Measurements from ENCODE around the gene TSPAN2. TPM values are rescaled to one million over a fixed set of nuclear protein-coding genes. Genes with fewer than 3 reads are reported as not detected.
"Not testable (repeated sequence)": the region's sequence is repeated elsewhere in the genome, so short reads cannot be mapped to it uniquely, and the experiment has no call there.

The TSPAN2 gene
- total RNA-seq, 1 experiment from 2014 or later, result not detected

DNA sequence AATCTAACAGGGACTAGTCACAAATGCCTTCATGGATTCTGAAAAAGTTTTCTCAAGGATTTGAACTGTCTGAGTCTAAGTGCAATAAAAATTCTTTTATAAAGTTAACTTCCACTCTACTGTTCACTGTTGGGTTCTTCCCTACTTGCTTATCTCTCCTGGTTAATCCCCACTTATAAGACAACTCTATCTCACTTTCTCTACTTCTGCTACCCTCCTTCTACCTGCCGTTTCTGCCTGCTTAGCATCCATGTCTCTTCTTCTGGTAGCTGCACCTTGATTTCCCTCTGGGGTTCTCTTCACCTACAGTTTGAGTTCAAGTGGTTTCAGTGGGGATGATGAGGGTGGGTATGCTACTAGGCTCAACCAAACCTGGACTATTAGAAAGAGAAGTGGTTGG, 53.7 kb downstream of the TSPAN2 start:
- Histone ChIP-seq H3K36me3 (ENCODE audit: insufficient read depth, low read length) (no peaks in the 10 kb centered on the region), H3K27me3 (ENCODE audit: low read length) (0 out of 2 replicates have a peak, but pooled peaks cover 4% of the 10 kb centered on the region), H3K9me3 (ENCODE audit: low read length) (no peaks in the 10 kb centered on the region), H4K20me1 (ENCODE audit: insufficient read depth, low read depth, low read length) (no peaks in the 10 kb centered on the region), H3K4me2 (ENCODE audit: low read depth, low read length, poor library complexity, severe bottlenecking) (no peak overlapping the region), H2AFZ (ENCODE audit: low read length) (no peak overlapping the region), H3K79me2 (ENCODE audit: low read length) (no peaks in the 10 kb centered on the region), H3K27ac (ENCODE audit: low read length) (no peak overlapping the region), H3K9ac (ENCODE audit: low read length) (no peak overlapping the region), H3K9me2 (replicated peaks; ENCODE audit: insufficient read depth, low read length) (no peaks in the 10 kb centered on the region), H3K4me3 (ENCODE audit: low read length) (no peak overlapping the region), H3K4me1 (ENCODE audit: low read length) (no peaks in the 10 kb centered on the region)
- DNase-seq, result no peak

GRCh38 chr1:115031595-115031994, 57.7 kb downstream of the TSPAN2 start:
- H3K9ac ChIP-seq (ENCODE audit: low read length), result no peak overlapping the region
- no peak for DNase-seq
- H3K9me2 ChIP-seq (replicated peaks; ENCODE audit: insufficient read depth, low read length), result no peaks in the 10 kb centered on the region
- no peaks in the 10 kb centered on the region for H3K27me3 ChIP-seq (ENCODE audit: low read length)
- no peaks in the 10 kb centered on the region for H3K9me3 ChIP-seq (ENCODE audit: low read length)
- H3K4me3 ChIP-seq (ENCODE audit: low read length), result no peak overlapping the region
- H4K20me1 ChIP-seq (ENCODE audit: insufficient read depth, low read depth, low read length), result no peaks in the 10 kb centered on the region
- no peak overlapping the region for H3K4me2 ChIP-seq (ENCODE audit: low read depth, low read length, poor library complexity, severe bottlenecking)
- no peaks in the 10 kb centered on the region for H3K4me1 ChIP-seq (ENCODE audit: low read length)
- no peaks in the 10 kb centered on the region for H3K36me3 ChIP-seq (ENCODE audit: insufficient read depth, low read length)
- no peak overlapping the region for H2AFZ ChIP-seq (ENCODE audit: low read length)
- H3K27ac ChIP-seq (ENCODE audit: low read length), result no peak overlapping the region
- H3K79me2 ChIP-seq (ENCODE audit: low read length), result no peaks in the 10 kb centered on the region

- no peaks in the 10 kb centered on the region for H4K20me1 ChIP-seq (ENCODE audit: insufficient read depth, low read depth, low read length)
- DNase-seq, result no peak
- H3K4me1 ChIP-seq (ENCODE audit: low read length), result no peaks in the 10 kb centered on the region
- no peaks in the 10 kb centered on the region for H3K79me2 ChIP-seq (ENCODE audit: low read length)
- no peak within 1 kb of the TSS for H3K9ac ChIP-seq (ENCODE audit: low read length)
- no peaks in the 10 kb centered on the region for H3K27me3 ChIP-seq (ENCODE audit: low read length)
- H3K36me3 ChIP-seq (ENCODE audit: insufficient read depth, low read length), result no peaks in the 10 kb centered on the region
- no peak within 1 kb of the TSS for H3K27ac ChIP-seq (ENCODE audit: low read length)
- H3K4me2 ChIP-seq (ENCODE audit: low read depth, low read length, poor library complexity, severe bottlenecking), result no peak within 1 kb of the TSS
- H3K9me3 ChIP-seq (ENCODE audit: low read length), result no peaks in the 10 kb centered on the region
- H2AFZ ChIP-seq (ENCODE audit: low read length), result no peak within 1 kb of the TSS
- no peak within 1 kb of the TSS for H3K4me3 ChIP-seq (ENCODE audit: low read length)
- no peaks in the 10 kb centered on the region for H3K9me2 ChIP-seq (replicated peaks; ENCODE audit: insufficient read depth, low read length)
Measured at GRCh38 chr1:115029526-115029925, 59.8 kb downstream of the TSPAN2 start, which contains the start of gene TSHB. TSHB (plus strand) TSS chr1:115029826; CDS start chr1:115033363, 3,537 bp downstream.

DNA sequence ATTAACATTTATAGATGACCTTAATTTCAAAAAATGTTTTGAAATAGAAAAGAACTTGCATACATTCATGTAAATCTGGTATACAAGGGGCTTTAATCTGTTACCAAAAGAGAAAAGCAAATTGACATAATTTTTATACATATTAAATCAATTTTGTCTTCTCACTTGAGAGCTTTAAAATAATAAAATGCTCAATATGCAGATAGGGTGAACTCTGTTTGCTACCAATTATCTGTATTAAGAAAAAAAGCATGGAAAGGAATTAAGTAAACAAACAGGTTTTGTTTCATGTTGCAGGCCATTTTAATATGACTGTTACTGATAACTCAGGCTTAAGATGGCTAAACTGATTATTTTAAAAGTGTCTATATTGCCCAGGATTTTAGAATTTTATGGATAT, 65.7 kb downstream of the TSPAN2 start:
- Histone ChIP-seq H3K27ac (ENCODE audit: low read length) (no peak overlapping the region), H3K9me2 (replicated peaks; ENCODE audit: insufficient read depth, low read length) (no peaks in the 10 kb centered on the region), H3K79me2 (ENCODE audit: low read length) (no peaks in the 10 kb centered on the region), H3K4me2 (ENCODE audit: low read depth, low read length, poor library complexity, severe bottlenecking) (no peak overlapping the region), H3K9me3 (ENCODE audit: low read length) (no peaks in the 10 kb centered on the region), H3K27me3 (ENCODE audit: low read length) (no peaks in the 10 kb centered on the region), H3K9ac (ENCODE audit: low read length) (no peak overlapping the region), H3K4me3 (ENCODE audit: low read length) (no peak overlapping the region), H3K4me1 (ENCODE audit: low read length) (no peaks in the 10 kb centered on the region), H3K36me3 (ENCODE audit: insufficient read depth, low read length) (no peaks in the 10 kb centered on the region), H2AFZ (ENCODE audit: low read length) (no peak overlapping the region), H4K20me1 (ENCODE audit: insufficient read depth, low read depth, low read length) (no peaks in the 10 kb centered on the region)
- DNase-seq, result no peak

DNA sequence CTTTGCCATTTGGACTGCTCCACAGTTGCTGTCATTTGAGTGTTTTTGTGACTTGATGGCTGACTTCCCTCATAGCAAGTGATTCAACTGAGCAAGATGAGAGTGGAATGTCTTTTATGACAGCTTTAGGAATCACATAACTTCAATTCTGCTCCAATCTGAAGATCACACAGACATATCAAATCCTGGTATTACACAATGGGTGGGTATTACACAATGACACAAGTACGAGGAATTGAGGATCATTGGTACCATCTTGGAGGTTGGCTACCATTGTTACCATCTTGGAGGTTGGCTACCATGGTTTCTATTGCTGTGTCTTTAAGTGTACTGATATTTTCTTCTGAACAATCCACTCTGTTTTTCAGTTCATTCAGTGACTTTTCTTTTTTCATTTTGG, 68.2 kb downstream of the TSPAN2 start:
- no peak overlapping the region for H3K9ac ChIP-seq (ENCODE audit: low read length)
- no peak overlapping the region for H3K27ac ChIP-seq (ENCODE audit: low read length)
- no peak overlapping the region for H2AFZ ChIP-seq (ENCODE audit: low read length)
- H3K79me2 ChIP-seq (ENCODE audit: low read length), result no peaks in the 10 kb centered on the region
- H3K36me3 ChIP-seq (ENCODE audit: insufficient read depth, low read length), result no peaks in the 10 kb centered on the region
- no peak overlapping the region for H3K4me2 ChIP-seq (ENCODE audit: low read depth, low read length, poor library complexity, severe bottlenecking)
- no peaks in the 10 kb centered on the region for H3K9me2 ChIP-seq (replicated peaks; ENCODE audit: insufficient read depth, low read length)
- no peaks in the 10 kb centered on the region for H3K9me3 ChIP-seq (ENCODE audit: low read length)
- no peaks in the 10 kb centered on the region for H3K4me1 ChIP-seq (ENCODE audit: low read length)
- H4K20me1 ChIP-seq (ENCODE audit: insufficient read depth, low read depth, low read length), result no peaks in the 10 kb centered on the region
- no peak for DNase-seq
- no peaks in the 10 kb centered on the region for H3K27me3 ChIP-seq (ENCODE audit: low read length)
- H3K4me3 ChIP-seq (ENCODE audit: low read length), result no peak overlapping the region

- not testable (repeated sequence) for H4K20me1 ChIP-seq (ENCODE audit: insufficient read depth, low read depth, low read length); H3K27me3 ChIP-seq (ENCODE audit: low read length); H3K27ac ChIP-seq (ENCODE audit: low read length); H3K9me2 ChIP-seq (replicated peaks; ENCODE audit: insufficient read depth, low read length); H3K4me1 ChIP-seq (ENCODE audit: low read length); H2AFZ ChIP-seq (ENCODE audit: low read length); H3K36me3 ChIP-seq (ENCODE audit: insufficient read depth, low read length); H3K4me2 ChIP-seq (ENCODE audit: low read depth, low read length, poor library complexity, severe bottlenecking); H3K9me3 ChIP-seq (ENCODE audit: low read length); H3K4me3 ChIP-seq (ENCODE audit: low read length); DNase-seq; H3K9ac ChIP-seq (ENCODE audit: low read length); H3K79me2 ChIP-seq (ENCODE audit: low read length)
Measured at GRCh38 chr1:115019549-115019948, 69.8 kb downstream of the TSPAN2 start.

- no peak overlapping the region for H3K4me3 ChIP-seq (ENCODE audit: low read length)
- peaks cover 9% of the 10 kb centered on the region for H3K4me1 ChIP-seq (ENCODE audit: low read length)
- no peaks in the 10 kb centered on the region for H3K36me3 ChIP-seq (ENCODE audit: insufficient read depth, low read length)
Measured at GRCh38 chr1:115013792-115014191, 75.5 kb downstream of the TSPAN2 start.

GRCh38 chr1:115012434-115012833, 76.9 kb downstream of the TSPAN2 start:
- peaks cover 9% of the 10 kb centered on the region for H3K4me1 ChIP-seq (ENCODE audit: low read length)
- H3K79me2 ChIP-seq (ENCODE audit: low read length), result no peaks in the 10 kb centered on the region
- H3K9me2 ChIP-seq (replicated peaks; ENCODE audit: insufficient read depth, low read length), result no peaks in the 10 kb centered on the region
- DNase-seq, result no peak
- no peak overlapping the region for H3K4me3 ChIP-seq (ENCODE audit: low read length)
- H3K9ac ChIP-seq (ENCODE audit: low read length), result no peak overlapping the region
- no peaks in the 10 kb centered on the region for H4K20me1 ChIP-seq (ENCODE audit: insufficient read depth, low read depth, low read length)
- H3K27ac ChIP-seq (ENCODE audit: low read length), result no peak overlapping the region
- no peaks in the 10 kb centered on the region for H3K36me3 ChIP-seq (ENCODE audit: insufficient read depth, low read length)
- no peak overlapping the region for H3K4me2 ChIP-seq (ENCODE audit: low read depth, low read length, poor library complexity, severe bottlenecking)
- no peaks in the 10 kb centered on the region for H3K9me3 ChIP-seq (ENCODE audit: low read length)
- H3K27me3 ChIP-seq (ENCODE audit: low read length), result no peaks in the 10 kb centered on the region
- H2AFZ ChIP-seq (ENCODE audit: low read length), result no peak overlapping the region

More at GRCh38 chr1:115013792-115014191, 75.5 kb downstream of the TSPAN2 start:
- Histone ChIP-seq H3K9ac (ENCODE audit: low read length) (no peak overlapping the region), H3K27me3 (ENCODE audit: low read length) (no peaks in the 10 kb centered on the region), H3K79me2 (ENCODE audit: low read length) (no peaks in the 10 kb centered on the region), H2AFZ (ENCODE audit: low read length) (no peak overlapping the region), H3K9me3 (ENCODE audit: low read length) (no peaks in the 10 kb centered on the region), H3K4me2 (ENCODE audit: low read depth, low read length, poor library complexity, severe bottlenecking) (no peak overlapping the region), H3K27ac (ENCODE audit: low read length) (no peak overlapping the region), H3K9me2 (replicated peaks; ENCODE audit: insufficient read depth, low read length) (no peaks in the 10 kb centered on the region), H4K20me1 (ENCODE audit: insufficient read depth, low read depth, low read length) (no peaks in the 10 kb centered on the region)
- no peak for DNase-seq

DNA sequence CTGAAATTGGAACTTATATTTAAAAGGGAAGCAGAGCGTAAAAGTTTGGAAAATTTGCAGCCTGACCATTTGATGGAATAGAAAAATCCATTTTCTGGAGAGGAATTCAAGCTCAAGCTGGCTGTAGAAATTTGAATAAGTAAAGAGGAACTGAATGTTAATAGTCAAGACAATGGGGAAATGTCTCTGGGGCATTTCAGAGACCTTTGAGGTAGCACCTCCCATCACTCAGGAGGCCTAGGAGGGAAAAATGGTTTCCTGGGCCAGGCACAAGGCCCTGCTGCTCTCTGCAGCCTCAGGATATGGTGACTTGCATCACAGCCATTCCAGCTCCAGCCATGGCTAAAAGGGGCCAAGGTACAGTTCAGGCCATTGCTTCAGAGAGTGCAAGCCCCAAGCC, 77.3 kb downstream of the TSPAN2 start:
- Histone ChIP-seq H3K27me3 (ENCODE audit: low read length) (no peaks in the 10 kb centered on the region), H3K4me1 (ENCODE audit: low read length) (peaks cover 9% of the 10 kb centered on the region), H3K9me3 (ENCODE audit: low read length) (no peaks in the 10 kb centered on the region), H3K79me2 (ENCODE audit: low read length) (no peaks in the 10 kb centered on the region), H3K4me2 (ENCODE audit: low read depth, low read length, poor library complexity, severe bottlenecking) (no peak overlapping the region), H3K4me3 (ENCODE audit: low read length) (no peak overlapping the region), H3K9me2 (replicated peaks; ENCODE audit: insufficient read depth, low read length) (no peaks in the 10 kb centered on the region), H2AFZ (ENCODE audit: low read length) (no peak overlapping the region), H3K36me3 (ENCODE audit: insufficient read depth, low read length) (no peaks in the 10 kb centered on the region), H3K9ac (ENCODE audit: low read length) (no peak overlapping the region), H4K20me1 (ENCODE audit: insufficient read depth, low read depth, low read length) (no peaks in the 10 kb centered on the region), H3K27ac (ENCODE audit: low read length) (no peak overlapping the region)
- DNase-seq, result no peak
